K562 (cell line): Measurements from ENCODE around the gene XPC. TPM values are rescaled to one million over a fixed set of nuclear protein-coding genes. Genes with fewer than 3 reads are reported as not detected.

Experiments
- CHD4 ChIP-seq: fragments of 200-600 bp; sonication (generic); IDR thresholded peaks from 3 replicates; pipeline ENCODE4 v1.6.1; 2012; ENCODE audit warnings: low read depth, mild to moderate bottlenecking, mixed read lengths, low read length, inconsistent platforms; ENCODE audit not compliant: insufficient read depth, insufficient replicate concordance, poor library complexity, severe bottlenecking
- DNMT1 ChIP-seq: fragments of 450-650 bp; IDR thresholded peaks from 2 replicates; pipeline ENCODE4 v1.6.1; 2016; ENCODE audit warnings: antibody characterized with exemption, mild to moderate bottlenecking
- GTF2A2 ChIP-seq: IDR thresholded peaks from 2 replicates; pipeline ENCODE4 v1.6.1; 2016; ENCODE audit warnings: mild to moderate bottlenecking, missing genetic modification characterization, missing compliant biosample characterization
- HMG20B ChIP-seq: fragments of 250-450 bp; sonication (Bioruptor Pico); IDR thresholded peaks from 2 replicates; pipeline ENCODE4 v1.5.0; 2021; ENCODE audit warnings: mild to moderate bottlenecking
- ID3 ChIP-seq, 2 experiments: fragments of 250-450 bp in 1 of 2; fragments of 450-650 bp in 1 of 2; sonication (Bioruptor Pico) in 1 of 2; IDR thresholded peaks; 2 replicates each; pipeline versions ENCODE4 v1.6.1 to v1.8.0; 2016 to 2021; ENCODE audit warnings: mild to moderate bottlenecking in 2 of 2, moderate library complexity in 2 of 2, missing compliant biosample characterization in 1 of 2, missing genetic modification characterization in 1 of 2
- IFI16 ChIP-seq: fragments of 250-450 bp; sonication (Bioruptor Pico); IDR thresholded peaks from 2 replicates; pipeline ENCODE4 v2.1.2; 2022; ENCODE audit warnings: mild to moderate bottlenecking, inconsistent platforms
- MECOM ChIP-seq: fragments of 250-450 bp; sonication (Bioruptor Pico); IDR thresholded peaks from 2 replicates; pipeline ENCODE4 v1.8.0; 2022; ENCODE audit warnings: inconsistent platforms
- MITF ChIP-seq: IDR thresholded peaks from 2 replicates; pipeline ENCODE4 v1.6.1; 2014; ENCODE audit warnings: antibody characterized with exemption
- MTA3 ChIP-seq: fragments of 450-650 bp; formaldehyde crosslinking; IDR thresholded peaks from 2 replicates; pipeline ENCODE4 v1.6.1; 2017; ENCODE audit warnings: mild to moderate bottlenecking, borderline replicate concordance
- MYBL2 ChIP-seq, 2 experiments: fragments of 450-650 bp in 1 of 2; sonication (generic) in 1 of 2; formaldehyde crosslinking in 1 of 2; IDR thresholded peaks; 2 replicates each; pipeline versions ENCODE4 v1.6.1 to v1.8.1; 2017 to 2022; ENCODE audit warnings: borderline replicate concordance in 1 of 2, inconsistent platforms in 1 of 2, low read depth in 1 of 2, mild to moderate bottlenecking in 1 of 2, missing genetic modification reagents in 1 of 2, moderate library complexity in 1 of 2
- RHOXF2B ChIP-seq: fragments of 250-450 bp; sonication (Bioruptor Pico); conservative IDR thresholded peaks from 2 replicates; pipeline ENCODE4 v1.5.1; 2021
- SAFB2 ChIP-seq: fragments of 200-400 bp; formaldehyde crosslinking; IDR thresholded peaks from 2 replicates; pipeline ENCODE4 v1.6.1; 2018; ENCODE audit warnings: borderline replicate concordance, low read length, low read depth, moderate library complexity; ENCODE audit not compliant: severe bottlenecking
- SMARCC2 ChIP-seq: fragments of 450-650 bp; IDR thresholded peaks from 2 replicates; pipeline ENCODE4 v1.6.1; 2017; ENCODE audit warnings: antibody characterized with exemption, moderate library complexity, mild to moderate bottlenecking, low read depth
- SRSF9 ChIP-seq: fragments of 200-400 bp; formaldehyde crosslinking; IDR thresholded peaks from 2 replicates; pipeline ENCODE4 v1.6.1; 2017; ENCODE audit warnings: low read depth, low read length, borderline replicate concordance
- STAT6 ChIP-seq: sonication (generic); formaldehyde crosslinking; IDR thresholded peaks from 2 replicates; pipeline ENCODE4 v1.8.1; 2023; ENCODE audit warnings: mild to moderate bottlenecking, missing genetic modification reagents
- TAF9B ChIP-seq: fragments of 450-650 bp; IDR thresholded peaks from 2 replicates; pipeline ENCODE4 v1.6.1; 2018; ENCODE audit warnings: mild to moderate bottlenecking; ENCODE audit not compliant: partially characterized antibody
- ZNF253 ChIP-seq: fragments of 250-450 bp; sonication (Bioruptor Pico); conservative IDR thresholded peaks from 2 replicates; pipeline ENCODE4 v1.6.1; 2021; ENCODE audit warnings: mild to moderate bottlenecking
- ZNF282 ChIP-seq: sonication (generic); formaldehyde crosslinking; IDR thresholded peaks from 2 replicates; pipeline ENCODE4 v1.8.1; 2023; ENCODE audit warnings: missing genetic modification reagents
- ZNF311 ChIP-seq: fragments of 250-450 bp; sonication (Bioruptor Pico); IDR thresholded peaks from 2 replicates; pipeline ENCODE4 v1.4.0; 2020; ENCODE audit warnings: mild to moderate bottlenecking, moderate library complexity
- ZNF518B ChIP-seq: fragments of 250-450 bp; sonication (Bioruptor Pico); IDR thresholded peaks from 2 replicates; pipeline ENCODE4 v1.5.0; 2021; ENCODE audit warnings: mild to moderate bottlenecking, moderate library complexity
- ZSCAN29 ChIP-seq: fragments of 450-650 bp; IDR thresholded peaks from 2 replicates; pipeline ENCODE4 v1.6.1; 2017
- polyA plus RNA-seq, 8 experiments: library from polyadenylated mRNA; depleted of rRNA in 4 of 8; stranded (reverse) in 5 of 8; unstranded in 3 of 8; fragments of >200 nt; fragmentation: Nextera tagmentation in 2 of 8; fragmentation: Illumina TruSeq in 1 of 8; extraction: Ambion mirVana in 2 of 8; extraction: Trizol in 1 of 8; gene quantifications; 2 replicates each; pipeline versions ENCODE4 v1.2.1 to v1.2.3, GENCODE V29; 2011 to 2014; ENCODE audit warnings: inconsistent platforms in 1 of 8, missing spikeins in 1 of 8
- total RNA-seq, 7 experiments: library from RNA; depleted of rRNA in 6 of 7; stranded (reverse); fragments of >200 nt in 6 of 7; fragmentation: Illumina TruSeq in 2 of 7; extraction: Trizol in 2 of 7; gene quantifications; 2 replicates each; pipeline versions ENCODE4 v1.2.1 to v1.2.3, GENCODE V29; 2011 to 2021; ENCODE audit warnings: low replicate concordance in 1 of 7

Gene XPC
- total and polyA plus RNA-seq, 9 of the 15 experiments (the other 6 are each of a cell fraction or from before 2014, with no cell fraction given): 3.8 to 54.7 (median 41.3) TPM

- TF ChIP-seq STAT6 (CRISPR knock-in tag): no peak; the same call in 1 of the 2 replicates
- no peak for TF ChIP-seq ZNF253 (CRISPR knock-in tag)
- no peak for TF ChIP-seq MITF
- no peak for TF ChIP-seq DNMT1
- TF ChIP-seq RHOXF2B (CRISPR knock-in tag): no peak
- no peak for TF ChIP-seq SMARCC2
- no peak for TF ChIP-seq MECOM
- no peak for TF ChIP-seq ZNF282 (CRISPR knock-in tag)
- TF ChIP-seq ID3 (CRISPR knock-in tag; IDR thresholded peaks at IDR 0.05): no peak
- no peak; the same call in 1 of the 2 replicates for TF ChIP-seq ID3 (tag; IDR thresholded peaks at IDR 0.05)
- TF ChIP-seq HMG20B (CRISPR knock-in tag): no peak
- no peak for TF ChIP-seq SRSF9
- TF ChIP-seq MTA3: no peak
- no peak for TF ChIP-seq ZNF518B
- TF ChIP-seq ZSCAN29: no peak; the same call in 1 of the 2 replicates
- TF ChIP-seq SAFB2: no peak
- TF ChIP-seq MYBL2 (IDR thresholded peaks at IDR 0.05; ENCODE audit: low read depth): no peak
- no peak for TF ChIP-seq MYBL2 (CRISPR knock-in tag; IDR thresholded peaks at IDR 0.05; ENCODE audit: borderline replicate concordance)
- TF ChIP-seq CHD4: no peak
- TF ChIP-seq ZNF311 (CRISPR knock-in tag): no peak
- no peak for TF ChIP-seq IFI16 (CRISPR knock-in tag)
- no peak for TF ChIP-seq TAF9B
- no peak for TF ChIP-seq GTF2A2 (tag)
Measured at GRCh38 chr3:14124615-14125192, 53.7 kb downstream of the XPC start, which contains the start of the genes CHCHD4 and TMEM43 (continued).
